Measurements from ENCODE around the gene OPTC.

Gene OPTC

DNA sequence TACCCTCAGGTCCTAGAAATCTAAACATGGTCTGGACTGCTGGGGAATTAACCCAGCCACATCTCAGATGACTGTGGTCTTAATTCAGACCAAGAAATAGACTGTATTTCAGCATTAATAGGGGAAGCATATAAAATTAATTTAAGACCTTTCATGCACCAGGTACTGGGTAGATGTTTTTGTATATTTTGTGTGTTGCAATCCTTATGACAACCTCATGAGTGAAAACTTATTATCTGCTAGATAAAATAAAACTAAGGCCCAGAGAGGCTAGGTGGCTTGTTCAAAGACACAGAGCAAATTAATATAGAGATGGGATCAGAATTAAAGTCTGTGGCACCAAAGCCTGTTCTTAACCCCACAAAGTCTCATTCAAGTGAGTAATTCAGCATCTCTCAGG is 40.1 kb downstream of the OPTC start:
- Histone ChIP-seq H3K27ac (ENCODE audit: extremely low read depth, low read depth, low read length) (no peak overlapping the region), H3K9me3 (ENCODE audit: control insufficient read depth, insufficient read depth, low read depth, low read length) (no peaks in the 10 kb centered on the region), H3K4me1 (ENCODE audit: control insufficient read depth, insufficient read depth, low read length) (0 out of 2 replicates have a peak, but pooled peaks cover 4% of the 10 kb centered on the region), H3K4me3 (ENCODE audit: low read depth, low read length) (no peak overlapping the region), H3K36me3 (ENCODE audit: control insufficient read depth in 2 of 2, insufficient read depth in 1 of 2, low read length in 2 of 2) (no peaks in the 10 kb centered on the region)
- POLR2A ChIA-PET = no interaction called here
- TF ChIP-seq ZNF473 (tag by site-specific recombination; IDR thresholded peaks at IDR 0.05) (no peak), SP2 (tag by site-specific recombination; IDR thresholded peaks at IDR 0.05) (no peak), ZNF670 (tag by site-specific recombination; IDR thresholded peaks at IDR 0.05; ENCODE audit: low read depth) (no peak), ZNF202 (tag by site-specific recombination; IDR thresholded peaks at IDR 0.05; ENCODE audit: borderline replicate concordance) (no peak), TCF7L2 (IDR thresholded peaks at IDR 0.05; ENCODE audit: borderline replicate concordance, low read depth, low read length) (no peak), ZNF624 (tag by site-specific recombination; IDR thresholded peaks at IDR 0.05) (no peak), ZNF791 (tag by site-specific recombination; IDR thresholded peaks at IDR 0.05) (no peak), ZNF350 (tag by site-specific recombination; IDR thresholded peaks at IDR 0.05) (no peak), ZNF266 (tag by site-specific recombination; IDR thresholded peaks at IDR 0.05; ENCODE audit: low read depth) (no peak), ZNF169 (tag by site-specific recombination; IDR thresholded peaks at IDR 0.05) (no peak), ZNF747 (tag by site-specific recombination; IDR thresholded peaks at IDR 0.05) (no peak), ZFP37 (tag by site-specific recombination; IDR thresholded peaks at IDR 0.05) (no peak), KLF10 (tag by site-specific recombination; IDR thresholded peaks at IDR 0.05) (no peak)
- TF ChIP-seq, protein P1, sequence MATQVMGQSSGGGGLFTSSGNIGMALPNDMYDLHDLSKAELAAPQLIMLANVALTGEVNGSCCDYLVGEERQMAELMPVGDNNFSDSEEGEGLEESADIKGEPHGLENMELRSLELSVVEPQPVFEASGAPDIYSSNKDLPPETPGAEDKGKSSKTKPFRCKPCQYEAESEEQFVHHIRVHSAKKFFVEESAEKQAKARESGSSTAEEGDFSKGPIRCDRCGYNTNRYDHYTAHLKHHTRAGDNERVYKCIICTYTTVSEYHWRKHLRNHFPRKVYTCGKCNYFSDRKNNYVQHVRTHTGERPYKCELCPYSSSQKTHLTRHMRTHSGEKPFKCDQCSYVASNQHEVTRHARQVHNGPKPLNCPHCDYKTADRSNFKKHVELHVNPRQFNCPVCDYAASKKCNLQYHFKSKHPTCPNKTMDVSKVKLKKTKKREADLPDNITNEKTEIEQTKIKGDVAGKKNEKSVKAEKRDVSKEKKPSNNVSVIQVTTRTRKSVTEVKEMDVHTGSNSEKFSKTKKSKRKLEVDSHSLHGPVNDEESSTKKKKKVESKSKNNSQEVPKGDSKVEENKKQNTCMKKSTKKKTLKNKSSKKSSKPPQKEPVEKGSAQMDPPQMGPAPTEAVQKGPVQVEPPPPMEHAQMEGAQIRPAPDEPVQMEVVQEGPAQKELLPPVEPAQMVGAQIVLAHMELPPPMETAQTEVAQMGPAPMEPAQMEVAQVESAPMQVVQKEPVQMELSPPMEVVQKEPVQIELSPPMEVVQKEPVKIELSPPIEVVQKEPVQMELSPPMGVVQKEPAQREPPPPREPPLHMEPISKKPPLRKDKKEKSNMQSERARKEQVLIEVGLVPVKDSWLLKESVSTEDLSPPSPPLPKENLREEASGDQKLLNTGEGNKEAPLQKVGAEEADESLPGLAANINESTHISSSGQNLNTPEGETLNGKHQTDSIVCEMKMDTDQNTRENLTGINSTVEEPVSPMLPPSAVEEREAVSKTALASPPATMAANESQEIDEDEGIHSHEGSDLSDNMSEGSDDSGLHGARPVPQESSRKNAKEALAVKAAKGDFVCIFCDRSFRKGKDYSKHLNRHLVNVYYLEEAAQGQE (tag by site-specific recombination; IDR thresholded peaks at IDR 0.05) = no peak
- TF ChIP-seq, protein P2, sequence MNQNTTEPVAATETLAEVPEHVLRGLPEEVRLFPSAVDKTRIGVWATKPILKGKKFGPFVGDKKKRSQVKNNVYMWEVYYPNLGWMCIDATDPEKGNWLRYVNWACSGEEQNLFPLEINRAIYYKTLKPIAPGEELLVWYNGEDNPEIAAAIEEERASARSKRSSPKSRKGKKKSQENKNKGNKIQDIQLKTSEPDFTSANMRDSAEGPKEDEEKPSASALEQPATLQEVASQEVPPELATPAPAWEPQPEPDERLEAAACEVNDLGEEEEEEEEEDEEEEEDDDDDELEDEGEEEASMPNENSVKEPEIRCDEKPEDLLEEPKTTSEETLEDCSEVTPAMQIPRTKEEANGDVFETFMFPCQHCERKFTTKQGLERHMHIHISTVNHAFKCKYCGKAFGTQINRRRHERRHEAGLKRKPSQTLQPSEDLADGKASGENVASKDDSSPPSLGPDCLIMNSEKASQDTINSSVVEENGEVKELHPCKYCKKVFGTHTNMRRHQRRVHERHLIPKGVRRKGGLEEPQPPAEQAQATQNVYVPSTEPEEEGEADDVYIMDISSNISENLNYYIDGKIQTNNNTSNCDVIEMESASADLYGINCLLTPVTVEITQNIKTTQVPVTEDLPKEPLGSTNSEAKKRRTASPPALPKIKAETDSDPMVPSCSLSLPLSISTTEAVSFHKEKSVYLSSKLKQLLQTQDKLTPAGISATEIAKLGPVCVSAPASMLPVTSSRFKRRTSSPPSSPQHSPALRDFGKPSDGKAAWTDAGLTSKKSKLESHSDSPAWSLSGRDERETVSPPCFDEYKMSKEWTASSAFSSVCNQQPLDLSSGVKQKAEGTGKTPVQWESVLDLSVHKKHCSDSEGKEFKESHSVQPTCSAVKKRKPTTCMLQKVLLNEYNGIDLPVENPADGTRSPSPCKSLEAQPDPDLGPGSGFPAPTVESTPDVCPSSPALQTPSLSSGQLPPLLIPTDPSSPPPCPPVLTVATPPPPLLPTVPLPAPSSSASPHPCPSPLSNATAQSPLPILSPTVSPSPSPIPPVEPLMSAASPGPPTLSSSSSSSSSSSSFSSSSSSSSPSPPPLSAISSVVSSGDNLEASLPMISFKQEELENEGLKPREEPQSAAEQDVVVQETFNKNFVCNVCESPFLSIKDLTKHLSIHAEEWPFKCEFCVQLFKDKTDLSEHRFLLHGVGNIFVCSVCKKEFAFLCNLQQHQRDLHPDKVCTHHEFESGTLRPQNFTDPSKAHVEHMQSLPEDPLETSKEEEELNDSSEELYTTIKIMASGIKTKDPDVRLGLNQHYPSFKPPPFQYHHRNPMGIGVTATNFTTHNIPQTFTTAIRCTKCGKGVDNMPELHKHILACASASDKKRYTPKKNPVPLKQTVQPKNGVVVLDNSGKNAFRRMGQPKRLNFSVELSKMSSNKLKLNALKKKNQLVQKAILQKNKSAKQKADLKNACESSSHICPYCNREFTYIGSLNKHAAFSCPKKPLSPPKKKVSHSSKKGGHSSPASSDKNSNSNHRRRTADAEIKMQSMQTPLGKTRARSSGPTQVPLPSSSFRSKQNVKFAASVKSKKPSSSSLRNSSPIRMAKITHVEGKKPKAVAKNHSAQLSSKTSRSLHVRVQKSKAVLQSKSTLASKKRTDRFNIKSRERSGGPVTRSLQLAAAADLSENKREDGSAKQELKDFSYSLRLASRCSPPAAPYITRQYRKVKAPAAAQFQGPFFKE (tag by site-specific recombination; IDR thresholded peaks at IDR 0.05; ENCODE audit: borderline replicate concordance) = no peak
- CTCF ChIA-PET = interaction anchor here (0.7 to 1.6 kb wide), 2 partner anchors 46 to 228 kb away, joined by 3 to 4 read pairs; no protein-coding TSS in a partner anchor

DNA sequence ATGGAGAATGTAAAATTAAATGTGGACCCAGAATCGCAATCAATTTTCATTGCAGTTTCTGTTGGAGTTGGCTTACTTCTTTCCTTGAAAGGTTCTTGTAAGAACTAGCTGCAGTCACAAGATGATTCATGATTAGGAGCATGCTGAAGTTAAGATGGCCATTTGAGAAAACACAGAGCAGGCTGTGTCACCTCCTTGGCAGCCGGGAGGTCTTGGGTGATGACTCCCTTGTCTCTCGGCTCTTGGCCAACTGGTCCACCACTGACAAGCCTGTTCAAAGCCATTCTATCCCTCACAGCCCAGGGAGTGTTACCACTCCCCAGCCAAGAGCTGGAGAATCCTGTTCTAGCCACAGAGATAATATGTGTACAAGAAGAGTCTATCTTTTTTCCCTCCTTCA is 40.6 kb downstream of the OPTC start:
- ChIA-PET POLR2A (interaction anchor here (0.6 kb wide), 1 partner anchor 29 kb away, joined by 3 read pairs; no protein-coding TSS in a partner anchor), CTCF (interaction anchor here (1.6 kb wide), 1 partner anchor 47 kb away, joined by 3 read pairs; no protein-coding TSS in a partner anchor)
- no peak overlapping the region for H3K27ac ChIP-seq (ENCODE audit: extremely low read depth, low read depth, low read length)
- H3K9me3 ChIP-seq (ENCODE audit: control insufficient read depth, insufficient read depth, low read depth, low read length) = no peaks in the 10 kb centered on the region
- H3K36me3 ChIP-seq (ENCODE audit: control insufficient read depth in 2 of 2, insufficient read depth in 1 of 2, low read length in 2 of 2) = no peaks in the 10 kb centered on the region
- no peak overlapping the region for H3K4me3 ChIP-seq (ENCODE audit: low read depth, low read length)
- H3K4me1 ChIP-seq (ENCODE audit: control insufficient read depth, insufficient read depth, low read length) = 0 out of 2 replicates have a peak, but pooled peaks cover 4% of the 10 kb centered on the region
- TF ChIP-seq, protein P3, sequence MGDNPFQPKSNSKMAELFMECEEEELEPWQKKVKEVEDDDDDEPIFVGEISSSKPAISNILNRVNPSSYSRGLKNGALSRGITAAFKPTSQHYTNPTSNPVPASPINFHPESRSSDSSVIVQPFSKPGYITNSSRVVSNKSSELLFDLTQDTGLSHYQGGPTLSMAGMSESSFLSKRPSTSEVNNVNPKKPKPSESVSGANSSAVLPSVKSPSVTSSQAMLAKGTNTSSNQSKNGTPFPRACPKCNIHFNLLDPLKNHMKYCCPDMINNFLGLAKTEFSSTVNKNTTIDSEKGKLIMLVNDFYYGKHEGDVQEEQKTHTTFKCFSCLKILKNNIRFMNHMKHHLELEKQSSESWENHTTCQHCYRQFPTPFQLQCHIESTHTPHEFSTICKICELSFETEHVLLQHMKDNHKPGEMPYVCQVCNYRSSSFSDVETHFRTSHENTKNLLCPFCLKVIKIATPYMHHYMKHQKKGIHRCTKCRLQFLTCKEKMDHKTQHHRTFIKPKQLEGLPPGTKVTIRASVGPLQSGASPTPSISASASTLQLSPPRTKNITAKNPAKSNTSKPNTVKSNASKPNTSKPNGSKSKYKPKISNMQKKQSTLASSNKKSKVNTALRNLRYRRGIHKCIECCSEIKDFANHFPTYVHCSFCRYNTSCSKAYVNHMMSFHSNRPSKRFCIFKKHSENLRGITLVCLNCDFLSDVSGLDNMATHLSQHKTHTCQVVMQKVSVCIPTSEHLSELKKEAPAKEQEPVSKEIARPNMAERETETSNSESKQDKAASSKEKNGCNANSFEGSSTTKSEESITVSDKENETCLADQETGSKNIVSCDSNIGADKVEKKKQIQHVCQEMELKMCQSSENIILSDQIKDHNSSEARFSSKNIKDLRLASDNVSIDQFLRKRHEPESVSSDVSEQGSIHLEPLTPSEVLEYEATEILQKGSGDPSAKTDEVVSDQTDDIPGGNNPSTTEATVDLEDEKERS (tag by site-specific recombination; IDR thresholded peaks at IDR 0.05) = no peak
- TF ChIP-seq ZNF555 (tag by site-specific recombination; conservative IDR thresholded peaks at IDR 0.05) (no peak), TRIM28 (IDR thresholded peaks at IDR 0.05; ENCODE audit: borderline replicate concordance, low read length) (no peak)
